ENCODE data around the gene AGRN.
"Not testable (repeated sequence)": the region's sequence is repeated elsewhere in the genome, so short reads cannot be mapped to it uniquely, and the experiment has no call there.

DNA sequence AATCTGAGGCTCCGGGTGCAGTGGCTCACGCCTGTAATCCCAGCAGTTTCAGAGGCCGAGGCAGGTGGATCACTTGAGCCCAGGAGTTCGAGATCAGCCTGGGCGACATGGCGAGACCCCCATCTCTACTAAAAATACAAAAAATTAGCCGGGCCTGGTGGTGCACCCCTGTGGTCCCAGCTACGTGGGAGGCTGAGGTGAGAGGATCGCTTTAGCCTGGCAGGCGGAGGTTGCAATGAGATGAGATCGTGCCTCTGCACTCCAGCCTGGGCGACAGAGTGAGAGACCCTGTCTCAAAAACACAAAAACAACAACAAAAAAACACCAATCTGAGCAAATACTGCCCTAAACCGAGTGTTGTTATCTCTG is 7.2 kb upstream of the AGRN start:
- TF ChIP-seq, protein P1, sequence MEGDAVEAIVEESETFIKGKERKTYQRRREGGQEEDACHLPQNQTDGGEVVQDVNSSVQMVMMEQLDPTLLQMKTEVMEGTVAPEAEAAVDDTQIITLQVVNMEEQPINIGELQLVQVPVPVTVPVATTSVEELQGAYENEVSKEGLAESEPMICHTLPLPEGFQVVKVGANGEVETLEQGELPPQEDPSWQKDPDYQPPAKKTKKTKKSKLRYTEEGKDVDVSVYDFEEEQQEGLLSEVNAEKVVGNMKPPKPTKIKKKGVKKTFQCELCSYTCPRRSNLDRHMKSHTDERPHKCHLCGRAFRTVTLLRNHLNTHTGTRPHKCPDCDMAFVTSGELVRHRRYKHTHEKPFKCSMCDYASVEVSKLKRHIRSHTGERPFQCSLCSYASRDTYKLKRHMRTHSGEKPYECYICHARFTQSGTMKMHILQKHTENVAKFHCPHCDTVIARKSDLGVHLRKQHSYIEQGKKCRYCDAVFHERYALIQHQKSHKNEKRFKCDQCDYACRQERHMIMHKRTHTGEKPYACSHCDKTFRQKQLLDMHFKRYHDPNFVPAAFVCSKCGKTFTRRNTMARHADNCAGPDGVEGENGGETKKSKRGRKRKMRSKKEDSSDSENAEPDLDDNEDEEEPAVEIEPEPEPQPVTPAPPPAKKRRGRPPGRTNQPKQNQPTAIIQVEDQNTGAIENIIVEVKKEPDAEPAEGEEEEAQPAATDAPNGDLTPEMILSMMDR (conservative IDR thresholded peaks at IDR 0.05 in 1 of 2, IDR thresholded peaks at IDR 0.05 in 1 of 2; ENCODE audit: extremely low read depth in 1 of 2, insufficient read depth in 1 of 2, low read depth in 1 of 2, low read length in 2 of 2) = not testable (repeated sequence)
- not testable (repeated sequence) for TF ChIP-seq EZH2 (IDR thresholded peaks at IDR 0.05; ENCODE audit: borderline replicate concordance, low read length)

Data from mammary epithelial cell (primary cell).